Naive thymus-derived CD8-positive, alpha-beta T cell (primary cell): Measurements from ENCODE around the gene TPST1. TPM values are rescaled to one million over a fixed set of nuclear protein-coding genes. Genes with fewer than 3 reads are reported as not detected.

Experiments used
- ATAC-seq, 2 donors: fragments of 150-1000 bp; cut with Tn5 transposase in 1 of 2; sonication (Bioruptor Pico), chemical (Tn5 transposase) in 1 of 2; 1 replicate in 1 of 2; 2 replicates in 1 of 2; pipeline ENCODE4 v1.10.0; 2021; ENCODE audit warnings: mild to moderate bottlenecking in 2 of 2, moderate library complexity in 2 of 2
- POLR2A ChIA-PET: fragments of 350-600 bp; sonication (Branson Sonifier 250); formaldehyde crosslinking; loops from one replicate; lab custom pipeline; 2021; ENCODE audit warnings: antibody characterized with exemption; lab: Charles Lee
- DNase-seq, 10 donors: peaks; one replicate each; pipeline versions ENCODE4 v3.0.0 to v3.0.0-alpha.2; 2020 to 2022
- H3K27ac Mint-ChIP-seq, 10 donors: one replicate each; pipeline ENCODE4 v1.8.0; 2020 to 2022; ENCODE audit warnings: mild to moderate bottlenecking in 10 of 10, mixed read lengths in 10 of 10, moderate library complexity in 4 of 10, inconsistent platforms in 1 of 10
- H3K27me3 Mint-ChIP-seq, 5 donors: one replicate each; pipeline ENCODE4 v1.8.0; 2021 to 2022; ENCODE audit warnings: mixed read lengths in 5 of 5
- H3K36me3 Mint-ChIP-seq, 3 donors: one replicate each; pipeline ENCODE4 v1.8.0; 2020 to 2022; ENCODE audit warnings: mixed read lengths in 3 of 3, mild to moderate bottlenecking in 2 of 3, inconsistent platforms in 1 of 3
- H3K4me1 Mint-ChIP-seq, 4 donors: one replicate each; pipeline ENCODE4 v1.8.0; 2021 to 2022; ENCODE audit warnings: mixed read lengths in 4 of 4
- H3K4me3 Mint-ChIP-seq, 10 donors: one replicate each; pipeline ENCODE4 v1.8.0; 2020 to 2022; ENCODE audit warnings: mild to moderate bottlenecking in 10 of 10, mixed read lengths in 10 of 10, moderate library complexity in 6 of 10, inconsistent platforms in 1 of 10
- H3K9me3 Mint-ChIP-seq, 9 donors: one replicate each; pipeline ENCODE4 v1.8.0; 2020 to 2022; ENCODE audit warnings: mixed read lengths in 9 of 9, mild to moderate bottlenecking in 3 of 9, inconsistent platforms in 1 of 9, moderate library complexity in 1 of 9
- polyA plus RNA-seq, 3 donors: library from polyadenylated mRNA; unstranded; fragments of 300-500 nt; fragmentation: Illumina TruSeq; gene quantifications; one replicate each; pipeline ENCODE4 v1.2.3, GENCODE V29; 2021
- total RNA-seq, 8 experiments: library from RNA in 2 of 8; stranded (reverse) in 2 of 8; gene quantifications; one replicate each; pipeline ENCODE4 v1.2.3 and lab custom pipeline; 2021 to 2026

TPST1 gene
- total and polyA plus RNA-seq, 5 experiments from 2014 or later: 5.6 to 13.2 (median 7.8) TPM

GRCh38 chr7:66250711-66251110, 45.6 kb downstream of the TPST1 start:
- Mint-ChIP-seq H3K4me1 (peaks cover 0 to 5% (median 2%) of the 10 kb centered on the region in 4 donors), H3K9me3 (no peaks in the 10 kb centered on the region), H3K27me3 (no peaks in the 10 kb centered on the region), H3K27ac (no peak overlapping the region), H3K4me3 (no peak overlapping the region), H3K36me3 (peaks cover 0 to 3% (median 3%) of the 10 kb centered on the region in 3 donors)
- no peak for DNase-seq
- POLR2A ChIA-PET: no interaction called here
- no peak for ATAC-seq

- Mint-ChIP-seq H3K27me3 (no peaks in the 10 kb centered on the region), H3K4me3 (no peak overlapping the region), H3K4me1 (peaks cover 3 to 10% (median 5%) of the 10 kb centered on the region in 4 donors), H3K27ac (no peak overlapping the region), H3K9me3 (peaks cover 0 to 1% (median 0%) of the 10 kb centered on the region in 9 donors), H3K36me3 (peaks cover under 1 to 6% (median 5%) of the 10 kb centered on the region in 3 donors)
- POLR2A ChIA-PET: no interaction called here
- DNase-seq (no peak), ATAC-seq (no peak)
Measured at GRCh38 chr7:66255534-66256100, 50.5 kb downstream of the TPST1 start.

GRCh38 chr7:66256281-66256680, 51.1 kb downstream of the TPST1 start:
- no peak overlapping the region for H3K4me3 Mint-ChIP-seq
- H3K27ac Mint-ChIP-seq: peak overlapping the region in 1 of 10 donors; percentile 61
- POLR2A ChIA-PET: no interaction called here
- peaks cover 2 to 10% (median 5%) of the 10 kb centered on the region in 4 donors for H3K4me1 Mint-ChIP-seq
- H3K27me3 Mint-ChIP-seq: no peaks in the 10 kb centered on the region
- H3K9me3 Mint-ChIP-seq: peaks cover 0 to 2% (median 0%) of the 10 kb centered on the region in 9 donors
- H3K36me3 Mint-ChIP-seq: peaks cover 3 to 10% (median 8%) of the 10 kb centered on the region in 3 donors
- ATAC-seq (no peak), DNase-seq (no peak)

GRCh38 chr7:66257481-66257880, 52.3 kb downstream of the TPST1 start:
- no peak for ATAC-seq

GRCh38 chr7:66258409-66258808, 53.3 kb downstream of the TPST1 start:
- peaks cover 5 to 19% (median 8%) of the 10 kb centered on the region in 3 donors for H3K36me3 Mint-ChIP-seq
- peak overlapping the region in 1 of 10 donors; percentile 10 for H3K4me3 Mint-ChIP-seq
- H3K27me3 Mint-ChIP-seq: no peaks in the 10 kb centered on the region
- POLR2A ChIA-PET: no interaction called here
- ATAC-seq (no peak), DNase-seq (no peak)
- H3K4me1 Mint-ChIP-seq: peaks cover 2 to 10% (median 5%) of the 10 kb centered on the region in 4 donors
- peak overlapping the region in 4 of 10 donors; percentile 1 to 72 (median 24) for H3K27ac Mint-ChIP-seq
- peaks cover 0 to 5% (median 1%) of the 10 kb centered on the region in 9 donors for H3K9me3 Mint-ChIP-seq

More at GRCh38 chr7:66257481-66257880, 52.3 kb downstream of the TPST1 start:
- Mint-ChIP-seq H3K36me3 (peaks cover 3 to 15% (median 8%) of the 10 kb centered on the region in 3 donors), H3K4me1 (peaks cover 2 to 10% (median 5%) of the 10 kb centered on the region in 4 donors), H3K9me3 (peaks cover 0 to 4% (median 0%) of the 10 kb centered on the region in 9 donors), H3K27me3 (no peaks in the 10 kb centered on the region), H3K4me3 (no peak overlapping the region), H3K27ac (no peak overlapping the region)
- DNase-seq: no peak
- POLR2A ChIA-PET: no interaction called here

GRCh38 chr7:66261941-66262340, 56.8 kb downstream of the TPST1 start:
- Mint-ChIP-seq H3K4me3 (no peak overlapping the region), H3K36me3 (peaks cover 19 to 41% (median 25%) of the 10 kb centered on the region in 3 donors), H3K4me1 (peaks cover 2 to 10% (median 4%) of the 10 kb centered on the region in 4 donors), H3K27me3 (no peaks in the 10 kb centered on the region), H3K9me3 (peaks cover 0 to 37% (median 26%) of the 10 kb centered on the region in 9 donors), H3K27ac (no peak overlapping the region)
- ATAC-seq (no peak), DNase-seq (no peak)
- POLR2A ChIA-PET: no interaction called here

GRCh38 chr7:66263936-66264335, 58.8 kb downstream of the TPST1 start:
- ATAC-seq: no peak
- POLR2A ChIA-PET: interaction anchor here (0.6 kb wide), 2 partner anchors 1497 to 1689 kb away, joined by 3 to 4 read pairs; no protein-coding TSS in a partner anchor
- Mint-ChIP-seq H3K27me3 (no peaks in the 10 kb centered on the region), H3K36me3 (peaks cover 19 to 44% (median 25%) of the 10 kb centered on the region in 3 donors), H3K4me1 (peaks cover 0 to 2% (median 1%) of the 10 kb centered on the region in 4 donors), H3K27ac (no peak overlapping the region), H3K9me3 (peaks cover 0 to 44% (median 26%) of the 10 kb centered on the region in 9 donors), H3K4me3 (no peak overlapping the region)
- no peak for DNase-seq

DNA sequence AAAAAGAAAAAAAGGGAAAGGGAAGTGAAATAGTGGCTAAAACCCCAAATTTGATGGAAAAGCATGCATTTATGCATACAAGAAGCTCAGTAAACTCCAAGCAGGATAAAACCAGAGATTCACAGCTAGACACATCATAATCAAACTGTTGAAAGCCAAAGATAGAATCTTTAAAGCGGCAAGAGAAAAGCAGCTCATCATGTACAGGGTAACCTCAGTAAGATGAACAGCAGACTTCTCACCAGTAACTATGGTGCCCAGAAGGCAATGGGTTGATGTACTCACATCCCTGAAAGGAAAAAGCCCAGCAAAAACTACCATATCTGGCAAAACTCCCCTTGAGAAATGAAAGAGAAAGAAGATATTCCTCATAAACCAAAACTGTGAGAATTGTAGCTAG, 60.4 kb downstream of the TPST1 start:
- POLR2A ChIA-PET: no interaction called here
- DNase-seq: peak in 2 of 10 donors; percentile 4 to 12

DNA sequence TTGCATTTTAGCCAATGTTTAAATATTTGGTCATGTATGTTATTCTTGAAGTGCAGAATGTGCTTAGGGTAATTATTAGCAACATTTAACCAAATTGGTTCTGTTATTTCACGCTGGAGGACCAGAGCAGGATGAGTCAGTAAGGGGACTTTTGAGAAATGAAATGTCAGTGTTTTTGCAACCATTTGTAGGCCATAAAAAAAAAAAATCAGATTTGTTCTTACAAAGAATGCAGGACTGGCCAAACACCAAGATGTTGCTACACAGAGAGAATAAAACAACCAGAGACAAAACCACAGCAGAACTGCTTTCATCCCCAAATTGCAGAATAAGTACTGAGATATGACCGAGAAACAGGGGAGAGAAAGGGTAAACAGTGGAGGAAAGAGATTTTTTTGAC, 62.1 kb downstream of the TPST1 start:
- DNase-seq: no peak
- Mint-ChIP-seq H3K4me1 (peaks cover 5 to 23% (median 10%) of the 10 kb centered on the region in 4 donors), H3K27ac (no peak overlapping the region), H3K4me3 (no peak overlapping the region), H3K36me3 (peaks cover 11 to 40% (median 26%) of the 10 kb centered on the region in 3 donors), H3K27me3 (no peaks in the 10 kb centered on the region), H3K9me3 (peaks cover 0 to 44% (median 29%) of the 10 kb centered on the region in 9 donors)
- no peak for ATAC-seq
- POLR2A ChIA-PET: no interaction called here

More for the DNA sequence above, 60.4 kb downstream of the TPST1 start:
- H3K36me3 Mint-ChIP-seq: peaks cover 14 to 39% (median 25%) of the 10 kb centered on the region in 3 donors
- no peak overlapping the region for H3K4me3 Mint-ChIP-seq
- peaks cover 0 to 44% (median 26%) of the 10 kb centered on the region in 9 donors for H3K9me3 Mint-ChIP-seq
- H3K4me1 Mint-ChIP-seq: peaks cover 0 to 12% (median 4%) of the 10 kb centered on the region in 4 donors
- no peak for ATAC-seq
- no peaks in the 10 kb centered on the region for H3K27me3 Mint-ChIP-seq
- peak overlapping the region in 1 of 10 donors; percentile 37 for H3K27ac Mint-ChIP-seq

- POLR2A ChIA-PET: no interaction called here
Measured at GRCh38 chr7:66269978-66270377, 64.8 kb downstream of the TPST1 start.

DNA sequence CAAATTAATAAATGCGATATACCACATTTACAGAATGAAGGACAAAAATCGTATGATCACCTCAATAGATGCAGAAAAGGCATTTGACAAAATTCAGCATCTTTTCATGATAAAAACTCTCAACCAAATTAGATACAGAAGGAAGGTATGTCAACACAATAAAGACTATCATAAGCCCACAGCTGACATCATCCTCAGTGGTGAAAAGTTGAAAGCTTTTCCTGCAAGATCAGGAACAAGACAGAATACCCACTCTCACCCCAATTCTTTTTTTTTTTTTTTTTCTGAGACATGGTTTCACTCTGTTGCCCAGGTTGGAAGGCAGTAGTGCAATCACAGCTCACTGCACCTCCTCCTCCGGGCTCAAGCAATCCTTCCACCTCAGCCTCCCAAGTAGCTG, 67.2 kb downstream of the TPST1 start:
- DNase-seq: no peak
- no peak for ATAC-seq
- Mint-ChIP-seq H3K27ac (no peak overlapping the region), H3K27me3 (no peaks in the 10 kb centered on the region), H3K36me3 (peaks cover 0 to 17% (median 9%) of the 10 kb centered on the region in 3 donors), H3K4me3 (no peak overlapping the region), H3K9me3 (peaks cover 0 to 9% (median 2%) of the 10 kb centered on the region in 9 donors), H3K4me1 (peaks cover 5 to 30% (median 12%) of the 10 kb centered on the region in 4 donors)
- POLR2A ChIA-PET: no interaction called here

More at GRCh38 chr7:66269978-66270377, 64.8 kb downstream of the TPST1 start:
- H3K27ac Mint-ChIP-seq: peak overlapping the region in 1 of 10 donors; percentile 22
- DNase-seq (no peak), ATAC-seq (no peak)
- H3K4me3 Mint-ChIP-seq: peak overlapping the region in 1 of 10 donors; percentile 52
- H3K27me3 Mint-ChIP-seq: no peaks in the 10 kb centered on the region
- H3K36me3 Mint-ChIP-seq: peaks cover 4 to 30% (median 17%) of the 10 kb centered on the region in 3 donors
- peaks cover 0 to 27% (median 16%) of the 10 kb centered on the region in 9 donors for H3K9me3 Mint-ChIP-seq
- peaks cover 5 to 23% (median 10%) of the 10 kb centered on the region in 4 donors for H3K4me1 Mint-ChIP-seq

DNA sequence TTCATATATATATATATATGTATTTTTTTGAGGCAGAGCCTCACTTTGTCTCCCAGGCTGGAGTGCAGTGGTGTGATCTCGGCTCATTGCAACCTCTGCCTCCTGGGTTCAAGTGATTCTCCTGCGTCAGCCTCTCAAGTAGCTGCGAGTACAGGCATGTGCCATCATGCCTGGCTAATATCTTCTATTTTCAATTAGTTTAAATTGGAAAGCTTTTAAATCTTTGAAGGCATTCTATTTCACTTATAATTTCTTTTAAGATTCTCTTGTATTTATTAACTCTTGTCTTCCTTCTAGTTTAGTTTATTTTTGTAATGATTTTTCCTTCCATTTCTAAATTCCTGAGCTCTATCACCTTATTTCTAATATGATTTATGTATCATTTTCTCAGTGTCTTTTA, 71.2 kb downstream of the TPST1 start:
- H3K27ac Mint-ChIP-seq: no peak overlapping the region
- H3K27me3 Mint-ChIP-seq: no peaks in the 10 kb centered on the region
- H3K9me3 Mint-ChIP-seq: peaks cover 0 to 5% (median 0%) of the 10 kb centered on the region in 9 donors
- POLR2A ChIA-PET: no interaction called here
- DNase-seq (no peak), ATAC-seq (no peak)
- no peak overlapping the region for H3K4me3 Mint-ChIP-seq
- H3K4me1 Mint-ChIP-seq: peaks cover 3 to 21% (median 9%) of the 10 kb centered on the region in 4 donors
- H3K36me3 Mint-ChIP-seq: peaks cover 0 to 14% (median 7%) of the 10 kb centered on the region in 3 donors

GRCh38 chr7:66277492-66277891, 72.4 kb downstream of the TPST1 start:
- no peak for DNase-seq
- Mint-ChIP-seq H3K27ac (no peak overlapping the region), H3K4me3 (no peak overlapping the region), H3K4me1 (peaks cover 7 to 24% (median 12%) of the 10 kb centered on the region in 4 donors), H3K27me3 (no peaks in the 10 kb centered on the region), H3K36me3 (peaks cover 0 to 8% (median 4%) of the 10 kb centered on the region in 3 donors), H3K9me3 (peaks cover 0 to 2% (median 0%) of the 10 kb centered on the region in 9 donors)
- no peak for ATAC-seq
- POLR2A ChIA-PET: no interaction called here
